ENCODE results near the gene NCMAP.

GRCh38 chr1:24558455-24558854, 2.6 kb downstream of the NCMAP start:
- TF ChIP-seq POLR2A (IDR thresholded peaks at IDR 0.05; ENCODE audit: low read length) (no peak), GATA1 (IDR thresholded peaks at IDR 0.05; ENCODE audit: low read depth, low read length) (no peak)

Data from erythroblast (primary cell).